ENCODE data around the gene TBX2.
A peak's percentile ranks its signal among the peaks of the same experiment; 100 is the strongest.
"Not testable (repeated sequence)": the region's sequence is repeated elsewhere in the genome, so short reads cannot be mapped to it uniquely, and the experiment has no call there.

TBX2 gene

GRCh38 chr17:61399131-61400065 is at the start of gene TBX2:
Gene TBX2 (plus strand): TSS chr17:61399843. CDS start chr17:61400177, 334 bp downstream.
- Histone ChIP-seq H3K36me3 (ENCODE audit: insufficient read depth, low read depth, low read length) (no peaks in the 10 kb centered on the region), H3K4me1 (ENCODE audit: insufficient read depth, low read length) (no peaks in the 10 kb centered on the region), H3K4me3 (ENCODE audit: low read length) (peak within 1 kb of the TSS; percentile 26; the same call in 1 of the 2 replicates), H3K9ac (ENCODE audit: low read depth, low read length) (no peak within 1 kb of the TSS), H3K27ac (ENCODE audit: low read length) (no peak within 1 kb of the TSS), H3K27me3 (ENCODE audit: insufficient read depth, low read length) (peaks cover 100% of the 10 kb centered on the region), H3K9me3 (ENCODE audit: insufficient read depth, low read depth, low read length) (peaks cover 15% of the 10 kb centered on the region; the same call in 1 of the 2 replicates)

GRCh38 chr17:61351745-61352407 is 47.8 kb upstream of the TBX2 start:
- no peak overlapping the region for H3K9ac ChIP-seq (ENCODE audit: low read depth, low read length)
- no peaks in the 10 kb centered on the region for H3K9me3 ChIP-seq (ENCODE audit: insufficient read depth, low read depth, low read length)
- no peak overlapping the region for H3K27ac ChIP-seq (ENCODE audit: low read length)
- H3K4me3 ChIP-seq (ENCODE audit: low read length): no peak overlapping the region
- H3K4me1 ChIP-seq (ENCODE audit: insufficient read depth, low read length): peaks cover 15% of the 10 kb centered on the region
- no peaks in the 10 kb centered on the region for H3K27me3 ChIP-seq (ENCODE audit: insufficient read depth, low read length)
- H3K36me3 ChIP-seq (ENCODE audit: insufficient read depth, low read depth, low read length): no peaks in the 10 kb centered on the region

GRCh38 chr17:61352408-61352770 is 47.3 kb upstream of the TBX2 start:
- Histone ChIP-seq H3K36me3 (ENCODE audit: insufficient read depth, low read depth, low read length) (no peaks in the 10 kb centered on the region), H3K27me3 (ENCODE audit: insufficient read depth, low read length) (no peaks in the 10 kb centered on the region), H3K4me3 (ENCODE audit: low read length) (no peak overlapping the region), H3K9me3 (ENCODE audit: insufficient read depth, low read depth, low read length) (no peaks in the 10 kb centered on the region), H3K4me1 (ENCODE audit: insufficient read depth, low read length) (peaks cover 15% of the 10 kb centered on the region), H3K27ac (ENCODE audit: low read length) (no peak overlapping the region), H3K9ac (ENCODE audit: low read depth, low read length) (no peak overlapping the region)

GRCh38 chr17:61352781-61353491 is 46.7 kb upstream of the TBX2 start:
- H3K9me3 ChIP-seq (ENCODE audit: insufficient read depth, low read depth, low read length): no peaks in the 10 kb centered on the region
- H3K27me3 ChIP-seq (ENCODE audit: insufficient read depth, low read length): no peaks in the 10 kb centered on the region
- H3K27ac ChIP-seq (ENCODE audit: low read length): no peak overlapping the region
- no peak overlapping the region for H3K4me3 ChIP-seq (ENCODE audit: low read length)
- H3K36me3 ChIP-seq (ENCODE audit: insufficient read depth, low read depth, low read length): no peaks in the 10 kb centered on the region
- H3K4me1 ChIP-seq (ENCODE audit: insufficient read depth, low read length): peaks cover 15% of the 10 kb centered on the region
- H3K9ac ChIP-seq (ENCODE audit: low read depth, low read length): no peak overlapping the region

GRCh38 chr17:61353615-61354014 is 46.0 kb upstream of the TBX2 start:
- H3K9ac ChIP-seq (ENCODE audit: low read depth, low read length): no peak overlapping the region
- H3K4me1 ChIP-seq (ENCODE audit: insufficient read depth, low read length): peaks cover 15% of the 10 kb centered on the region
- H3K27ac ChIP-seq (ENCODE audit: low read length): no peak overlapping the region
- no peaks in the 10 kb centered on the region for H3K27me3 ChIP-seq (ENCODE audit: insufficient read depth, low read length)
- no peaks in the 10 kb centered on the region for H3K36me3 ChIP-seq (ENCODE audit: insufficient read depth, low read depth, low read length)
- no peaks in the 10 kb centered on the region for H3K9me3 ChIP-seq (ENCODE audit: insufficient read depth, low read depth, low read length)
- no peak overlapping the region for H3K4me3 ChIP-seq (ENCODE audit: low read length)

- Histone ChIP-seq H3K27ac (ENCODE audit: low read length) (no peak overlapping the region), H3K9me3 (ENCODE audit: insufficient read depth, low read depth, low read length) (no peaks in the 10 kb centered on the region), H3K4me1 (ENCODE audit: insufficient read depth, low read length) (peaks cover 15% of the 10 kb centered on the region), H3K9ac (ENCODE audit: low read depth, low read length) (no peak overlapping the region), H3K36me3 (ENCODE audit: insufficient read depth, low read depth, low read length) (no peaks in the 10 kb centered on the region), H3K4me3 (ENCODE audit: low read length) (no peak overlapping the region), H3K27me3 (ENCODE audit: insufficient read depth, low read length) (no peaks in the 10 kb centered on the region)
Measured at GRCh38 chr17:61354895-61355874, 44.5 kb upstream of the TBX2 start.

DNA sequence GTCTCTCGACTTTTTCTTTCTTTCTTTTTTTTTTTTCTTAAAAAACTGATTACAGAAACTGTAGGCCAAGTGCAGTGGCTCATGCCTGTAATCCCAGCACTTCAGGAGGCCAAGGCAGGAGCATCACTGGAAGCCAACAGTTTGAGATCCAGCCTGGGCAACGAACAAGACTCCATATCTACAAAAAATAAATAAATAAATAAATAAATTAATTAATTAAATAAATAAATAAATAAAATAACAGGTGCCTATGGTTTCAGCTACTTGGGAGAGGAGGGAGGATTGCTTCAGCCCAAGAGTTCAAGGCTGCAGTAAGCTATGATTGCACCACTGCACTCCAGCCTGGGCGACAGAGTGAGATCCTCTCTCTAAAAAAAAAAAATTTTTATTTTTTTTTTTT is 42.6 kb upstream of the TBX2 start:
- not testable (repeated sequence) for H3K27me3 ChIP-seq (ENCODE audit: insufficient read depth, low read length); H3K27ac ChIP-seq (ENCODE audit: low read length); H3K9me3 ChIP-seq (ENCODE audit: insufficient read depth, low read depth, low read length); H3K36me3 ChIP-seq (ENCODE audit: insufficient read depth, low read depth, low read length); H3K4me3 ChIP-seq (ENCODE audit: low read length); H3K9ac ChIP-seq (ENCODE audit: low read depth, low read length)
- H3K4me1 ChIP-seq (ENCODE audit: insufficient read depth, low read length): peaks cover 15% of the 10 kb centered on the region

DNA sequence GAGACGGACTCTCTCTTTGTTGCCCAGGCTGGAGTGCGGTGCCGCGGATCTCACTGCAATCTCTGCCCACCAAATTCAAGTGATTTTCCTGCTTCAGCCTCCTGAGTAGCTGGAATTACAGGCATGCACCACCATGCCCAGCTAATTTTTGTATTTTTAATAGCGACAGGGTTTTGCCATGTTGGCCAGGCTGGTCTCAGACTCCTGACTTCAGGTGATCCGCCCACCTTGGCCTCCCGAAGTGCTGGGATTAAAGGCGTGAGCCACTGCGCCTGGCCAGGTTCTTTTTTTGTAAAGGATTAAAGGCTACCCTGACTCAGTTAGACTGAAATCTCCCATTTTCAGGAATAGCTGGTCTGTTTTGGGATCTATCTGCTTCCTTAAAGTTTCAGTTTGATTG is 40.1 kb upstream of the TBX2 start:
- H3K27ac ChIP-seq (ENCODE audit: low read length); H3K9me3 ChIP-seq (ENCODE audit: insufficient read depth, low read depth, low read length); H3K27me3 ChIP-seq (ENCODE audit: insufficient read depth, low read length); H3K9ac ChIP-seq (ENCODE audit: low read depth, low read length); H3K36me3 ChIP-seq (ENCODE audit: insufficient read depth, low read depth, low read length); H3K4me1 ChIP-seq (ENCODE audit: insufficient read depth, low read length); H3K4me3 ChIP-seq (ENCODE audit: low read length): not testable (repeated sequence)

GRCh38 chr17:61360318-61360943 is 39.2 kb upstream of the TBX2 start:
- no peaks in the 10 kb centered on the region for H3K9me3 ChIP-seq (ENCODE audit: insufficient read depth, low read depth, low read length)
- no peaks in the 10 kb centered on the region for H3K27me3 ChIP-seq (ENCODE audit: insufficient read depth, low read length)
- no peaks in the 10 kb centered on the region for H3K36me3 ChIP-seq (ENCODE audit: insufficient read depth, low read depth, low read length)
- no peaks in the 10 kb centered on the region for H3K4me1 ChIP-seq (ENCODE audit: insufficient read depth, low read length)
- H3K27ac ChIP-seq (ENCODE audit: low read length): no peak overlapping the region
- no peak overlapping the region for H3K9ac ChIP-seq (ENCODE audit: low read depth, low read length)
- no peak overlapping the region for H3K4me3 ChIP-seq (ENCODE audit: low read length)

DNA sequence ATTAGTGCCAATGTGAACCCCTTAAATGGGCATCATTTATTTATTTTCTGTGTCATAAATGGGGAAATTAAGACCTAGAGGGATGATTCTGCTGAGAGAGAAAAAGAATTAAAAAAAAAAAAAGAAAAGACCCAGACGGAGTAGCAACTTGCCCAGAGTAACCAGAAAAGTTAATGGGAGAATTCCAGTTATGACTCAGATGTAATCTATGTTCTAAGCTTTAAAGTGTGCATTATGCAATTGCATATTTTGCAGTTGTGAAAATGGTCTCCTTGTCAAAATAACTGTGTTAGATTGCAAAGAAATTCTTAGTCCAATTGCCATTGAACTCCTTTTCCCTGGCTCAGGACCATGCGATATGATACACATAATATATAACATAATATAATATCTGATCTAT is 38.6 kb upstream of the TBX2 start:
- H3K4me1 ChIP-seq (ENCODE audit: insufficient read depth, low read length): no peaks in the 10 kb centered on the region
- H3K27me3 ChIP-seq (ENCODE audit: insufficient read depth, low read length): no peaks in the 10 kb centered on the region
- H3K9me3 ChIP-seq (ENCODE audit: insufficient read depth, low read depth, low read length): no peaks in the 10 kb centered on the region
- H3K27ac ChIP-seq (ENCODE audit: low read length): no peak overlapping the region
- no peak overlapping the region for H3K4me3 ChIP-seq (ENCODE audit: low read length)
- H3K9ac ChIP-seq (ENCODE audit: low read depth, low read length): no peak overlapping the region
- H3K36me3 ChIP-seq (ENCODE audit: insufficient read depth, low read depth, low read length): no peaks in the 10 kb centered on the region
